Activated CD4-positive, CD25-positive, alpha-beta regulatory T cell treated with anti-CD3 and anti-CD28 coated beads, Interleukin-2, amount 50 U/mL, for 24 hours (primary cell): ENCODE results near the gene NR3C2.

Source experiments
- ATAC-seq, 2 donors: fragments of 150-1000 bp; cut with Tn5 transposase; one replicate each; pipeline ENCODE4 v1.10.0; 2021; ENCODE audit warnings: mild to moderate bottlenecking in 1 of 2, moderate library complexity in 1 of 2

The NR3C2 gene

DNA sequence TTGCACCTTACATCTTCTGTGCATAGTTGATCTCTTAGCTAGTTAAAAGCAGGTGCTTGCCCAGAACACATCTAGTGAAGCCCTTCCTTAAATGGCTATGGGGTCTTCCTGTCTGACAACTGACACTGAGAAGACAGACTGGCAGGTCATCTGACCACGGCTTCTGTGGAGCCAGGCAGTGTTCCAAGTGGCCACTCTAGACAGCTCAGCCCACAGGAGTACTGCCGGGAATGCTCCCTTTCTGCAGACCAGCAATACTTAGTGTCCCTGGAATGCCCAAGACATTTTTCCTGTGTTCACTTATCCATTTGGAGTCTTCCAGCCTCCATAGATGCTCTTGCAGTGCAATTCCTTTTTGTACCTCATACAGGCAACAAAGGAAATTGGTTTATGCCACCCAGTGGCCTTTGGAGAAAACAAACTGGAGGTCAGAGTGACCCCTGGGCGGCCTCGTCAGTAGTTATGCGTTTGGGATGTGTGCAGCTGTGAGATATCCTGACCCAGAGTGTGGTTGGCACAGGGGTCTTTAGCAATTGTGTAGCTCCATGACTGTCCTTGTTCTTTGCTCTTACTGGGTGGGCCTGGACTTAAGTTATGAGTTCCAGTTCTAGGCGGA, 374.8 kb downstream of the NR3C2 start:
- ATAC-seq, result no peak

DNA sequence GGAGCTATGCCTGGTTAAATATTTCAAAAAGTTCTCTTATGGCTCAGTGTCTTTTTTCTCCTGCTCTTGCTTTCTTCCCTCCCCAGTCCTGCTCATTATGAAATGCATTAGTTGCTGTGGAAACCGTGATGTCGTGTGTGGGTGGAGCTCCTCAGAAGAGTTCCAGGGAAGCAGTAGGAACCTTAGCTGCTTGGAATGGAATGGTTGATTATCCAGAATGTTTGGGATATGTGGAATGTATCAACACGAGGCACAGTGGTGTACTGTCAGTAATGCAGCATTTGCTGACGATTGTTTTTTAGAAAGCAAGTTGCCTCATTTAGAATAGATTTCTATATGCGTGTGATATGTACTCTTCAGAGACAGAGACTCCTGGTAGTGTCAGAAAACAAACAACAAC, 377.1 kb downstream of the NR3C2 start:
- ATAC-seq, result no peak

DNA sequence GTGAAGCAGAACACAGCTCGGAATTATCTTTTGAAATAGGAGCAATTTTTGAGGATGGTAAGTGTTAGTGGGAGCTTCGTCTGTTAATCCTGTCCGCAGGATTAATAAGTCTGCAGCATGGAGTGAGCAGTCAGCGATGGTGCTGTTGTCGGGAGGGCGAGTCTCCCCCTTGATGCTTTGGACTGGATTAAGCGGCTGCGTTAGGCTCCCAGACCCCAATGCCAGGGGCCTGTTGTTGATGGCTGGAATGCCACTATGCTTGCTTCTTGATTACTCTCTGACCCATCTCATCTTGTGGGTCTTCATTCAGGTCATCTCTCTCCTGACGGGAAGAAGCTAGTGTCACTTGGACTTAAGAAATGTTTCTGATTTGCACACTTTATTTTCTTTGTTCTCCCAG, 377.8 kb downstream of the NR3C2 start:
- no peak for ATAC-seq

DNA sequence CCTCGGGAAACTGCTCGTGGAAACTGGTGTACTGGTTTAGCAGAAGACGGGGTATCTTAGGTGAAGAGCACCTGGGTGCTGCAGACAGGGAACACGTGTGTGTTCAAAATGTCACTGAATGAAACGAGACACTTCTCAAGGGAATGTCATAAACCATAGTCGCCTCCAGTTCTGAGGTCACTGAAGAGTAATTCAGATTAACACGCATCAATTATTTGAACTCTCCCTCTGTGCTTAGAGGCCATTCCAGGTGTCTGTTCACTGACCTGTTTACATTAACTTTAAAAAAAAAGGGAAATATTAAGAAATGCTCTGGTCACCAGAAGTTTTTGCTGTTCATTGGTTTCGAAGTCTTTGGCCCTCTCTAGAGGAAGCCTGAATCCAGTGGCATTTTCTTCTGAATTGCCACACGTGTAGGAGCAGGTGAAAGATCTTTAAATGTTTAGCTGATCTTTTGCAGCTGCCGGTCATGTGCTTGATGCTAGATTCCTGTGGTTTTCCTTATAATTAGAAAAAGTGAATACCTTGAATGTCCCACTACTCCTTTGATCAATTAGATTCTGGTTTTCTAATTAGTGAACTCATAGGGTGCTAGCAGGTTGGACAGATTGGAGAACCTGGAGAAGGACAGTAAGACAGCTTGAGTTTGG, 379.8 kb downstream of the NR3C2 start:
- ATAC-seq, result no peak

DNA sequence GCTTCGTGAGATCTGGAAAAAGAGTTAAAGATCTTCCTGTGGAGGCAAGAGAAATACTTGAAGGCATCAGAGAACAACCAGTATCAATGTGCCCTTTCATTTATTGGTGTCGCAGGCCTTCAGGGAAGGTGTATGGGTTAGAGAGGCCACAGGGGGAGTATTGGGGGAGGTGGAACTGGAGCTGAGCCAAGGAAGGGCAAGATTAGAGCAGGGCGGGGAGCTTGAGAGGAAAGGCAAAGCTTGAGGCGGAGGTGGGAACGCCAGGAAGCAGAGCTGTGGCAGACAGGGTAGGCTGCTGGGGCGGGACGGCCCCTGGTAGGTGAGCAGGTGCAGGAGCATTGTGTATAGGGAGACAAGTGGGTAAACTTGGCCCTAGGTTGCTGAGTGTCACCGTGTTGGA, 380.4 kb downstream of the NR3C2 start:
- ATAC-seq, result no peak

DNA sequence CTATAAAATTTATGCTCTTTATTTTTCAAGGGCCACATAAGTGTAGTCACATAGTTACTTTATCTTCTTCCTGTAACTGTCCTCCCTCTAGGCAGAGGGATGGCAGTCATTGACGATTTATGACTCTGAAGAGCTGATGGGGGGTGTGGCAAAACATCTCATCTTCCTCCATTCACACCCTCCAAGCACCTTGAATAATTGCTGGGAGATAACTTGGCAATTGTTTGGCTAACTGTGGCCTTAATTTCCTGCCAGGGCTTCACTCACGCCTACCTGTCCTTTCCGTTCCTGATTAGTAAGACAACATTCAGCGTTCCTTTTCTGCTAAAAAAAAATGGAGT, 381.1 kb downstream of the NR3C2 start:
- no peak for ATAC-seq

DNA sequence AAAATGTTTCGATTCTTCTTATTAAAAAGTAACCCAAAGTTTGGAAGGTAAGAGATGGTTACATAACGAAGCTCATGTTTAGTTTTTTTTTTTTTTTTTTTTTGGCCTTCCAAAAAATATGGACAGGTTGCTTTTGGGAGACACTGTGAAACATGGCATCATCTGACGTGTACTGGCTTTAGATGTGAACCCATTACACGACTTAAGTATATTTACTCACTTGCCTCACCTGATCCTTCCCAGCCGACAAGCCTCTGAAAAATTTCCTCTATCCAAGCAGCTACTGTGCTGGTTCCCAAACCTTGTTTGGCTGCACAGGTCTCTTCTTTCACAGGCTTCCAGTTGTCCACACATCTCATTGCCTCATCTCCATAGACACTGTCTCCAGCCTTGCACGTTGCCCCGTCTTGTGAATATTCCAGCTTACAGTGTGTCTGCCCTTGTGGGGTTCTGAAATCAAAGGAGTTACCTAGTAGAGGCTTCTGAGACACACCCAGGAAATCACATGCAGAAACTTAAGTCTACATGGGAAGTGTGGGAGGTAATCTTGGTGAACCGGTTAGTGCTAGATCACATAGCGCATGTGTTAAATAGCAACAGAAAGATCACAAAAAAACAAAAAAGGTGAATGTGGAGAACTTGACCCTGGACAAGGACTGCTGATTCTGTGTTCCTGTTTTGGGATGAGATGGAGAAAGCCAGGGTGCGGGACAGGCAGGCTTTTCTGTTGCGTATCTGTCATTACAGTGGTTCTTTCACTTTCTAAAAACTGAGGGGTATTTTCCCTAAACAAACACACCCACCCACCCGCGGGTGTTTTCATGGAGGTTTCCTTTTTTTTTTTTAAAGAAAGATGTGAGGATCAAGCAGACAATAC, 381.7 kb downstream of the NR3C2 start:
- ATAC-seq, result no peak

DNA sequence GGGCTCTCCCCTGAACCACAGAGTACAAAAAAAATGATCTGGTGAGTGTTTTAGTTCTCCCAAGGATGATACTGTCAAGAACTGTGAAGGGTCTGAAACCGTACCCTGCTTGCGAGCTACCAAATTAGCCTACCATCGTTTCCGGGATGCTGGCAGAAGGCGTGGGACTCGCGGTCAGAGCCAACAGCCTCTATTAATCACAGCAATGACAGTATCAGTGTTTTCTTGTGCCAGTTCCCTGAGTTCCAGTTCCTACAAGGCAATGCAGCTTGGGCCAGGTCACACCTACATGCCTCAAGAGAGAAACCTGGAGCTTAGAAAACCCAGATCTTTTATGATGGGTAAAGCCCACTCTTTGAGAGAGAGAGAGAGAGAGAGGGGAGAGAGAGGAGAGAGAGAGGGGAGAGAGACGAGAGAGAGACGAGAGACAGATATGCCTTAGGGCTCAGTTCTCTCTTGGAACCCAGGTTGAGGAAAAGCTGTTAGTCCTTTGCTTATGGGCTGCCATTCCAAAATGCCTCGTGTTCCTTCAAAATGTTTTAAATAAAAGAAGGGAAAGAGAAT, 382.5 kb downstream of the NR3C2 start:
- ATAC-seq, result no peak

GRCh38 chr4:148057984-148058859, 384.0 kb downstream of the NR3C2 start:
- ATAC-seq, result no peak

- ATAC-seq, result no peak
These were observed 384.7 kb downstream of the NR3C2 start for GRCh38 chr4:148057516-148057915.

DNA sequence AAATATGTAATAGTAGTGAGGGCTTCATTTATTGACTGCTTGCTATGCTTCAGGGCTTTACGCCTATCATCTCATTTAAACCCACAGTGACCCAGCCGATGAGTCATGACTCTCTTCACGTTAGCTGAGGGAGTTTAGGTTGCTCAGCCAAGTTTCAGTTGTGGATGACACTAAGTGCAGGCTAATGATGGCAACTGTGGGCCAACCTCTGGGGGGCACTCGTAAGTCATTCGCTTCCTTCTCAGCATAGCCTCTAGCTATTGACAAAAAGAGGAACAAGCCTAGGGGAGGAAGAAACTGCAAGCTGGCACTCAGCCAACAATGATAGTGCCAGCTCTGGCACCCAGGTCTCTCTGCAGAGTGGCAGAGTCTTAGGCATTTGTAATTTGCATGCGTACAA, 385.3 kb downstream of the NR3C2 start:
- peak; percentile 92 to 95 for ATAC-seq

- ATAC-seq, result no peak
These were observed 386.4 kb downstream of the NR3C2 start for GRCh38 chr4:148055844-148056243.

- no peak for ATAC-seq
These were observed 387.9 kb downstream of the NR3C2 start for GRCh38 chr4:148054275-148054674.

DNA sequence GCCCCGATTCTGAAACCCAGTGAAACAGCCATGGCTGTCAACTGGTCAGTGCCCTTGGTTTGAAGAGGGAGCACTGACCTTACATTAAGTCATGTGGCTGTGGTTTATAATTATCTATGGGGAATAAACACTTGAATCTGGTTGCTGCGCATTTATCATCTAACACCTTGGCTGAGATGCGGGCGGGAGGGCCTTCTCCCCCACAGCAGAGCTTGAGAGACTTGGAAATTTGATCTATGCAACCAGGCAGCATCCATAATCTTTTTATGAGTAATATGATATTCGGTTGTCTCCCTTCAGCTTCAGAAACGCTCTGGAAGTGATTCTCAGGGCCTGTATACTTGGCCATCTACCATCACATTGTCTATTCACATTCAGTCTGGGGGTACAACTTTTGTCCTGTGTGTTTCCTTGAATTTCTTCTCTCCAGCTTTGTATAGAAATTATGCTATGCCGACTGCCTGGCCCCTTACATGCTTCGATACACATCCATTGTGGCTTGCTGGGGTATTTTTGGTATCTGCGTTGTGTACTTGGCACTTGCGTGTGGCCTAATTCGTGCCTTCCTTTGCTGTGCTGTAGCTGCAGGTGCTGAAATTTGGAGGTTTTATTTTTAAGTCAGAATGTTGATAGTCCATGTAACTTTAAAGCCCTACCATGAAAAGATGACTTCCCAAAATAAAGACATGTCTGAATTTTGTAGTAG, 388.8 kb downstream of the NR3C2 start:
- no peak for ATAC-seq

- ATAC-seq, result peak; percentile 41 to 55
These were observed 389.8 kb downstream of the NR3C2 start for GRCh38 chr4:148052448-148052847.

DNA sequence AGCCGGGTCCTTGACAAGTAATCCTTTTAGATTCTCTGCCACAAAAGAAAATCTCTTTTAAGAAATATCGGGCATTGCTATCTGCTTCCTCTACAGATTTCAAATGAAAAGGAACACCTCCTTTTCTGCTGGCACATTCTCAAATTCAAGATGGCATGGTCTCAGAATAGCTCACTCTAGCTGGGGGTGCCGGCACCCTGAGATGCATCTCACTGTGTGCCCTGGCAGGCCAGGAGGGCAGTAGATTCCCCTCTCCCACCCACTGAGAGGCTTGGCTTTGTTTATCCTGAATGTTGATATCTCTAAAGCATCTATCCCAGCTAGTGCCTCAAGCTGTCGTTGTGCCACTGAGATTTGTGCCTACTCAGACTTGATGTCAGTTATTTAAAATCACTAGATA, 390.8 kb downstream of the NR3C2 start:
- ATAC-seq, result no peak

DNA sequence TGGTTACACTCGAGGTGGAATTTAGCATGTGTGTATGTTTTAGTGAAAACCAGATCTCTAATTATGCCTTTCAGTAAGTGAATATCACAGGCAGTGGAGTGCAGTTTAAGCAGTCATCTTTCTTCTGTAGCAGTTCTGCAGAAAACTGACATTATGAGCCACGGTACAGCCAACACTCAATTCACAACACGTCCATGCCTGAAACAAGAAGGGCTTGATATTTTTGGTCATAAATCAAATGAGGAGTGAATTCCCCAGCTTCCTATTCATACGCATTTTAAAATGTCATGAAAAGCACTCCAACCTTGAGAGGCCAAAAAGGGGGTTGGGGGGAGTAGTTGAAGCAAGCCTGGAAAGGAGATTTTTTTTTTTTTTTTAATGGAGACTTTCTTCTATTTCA, 393.6 kb downstream of the NR3C2 start:
- ATAC-seq, result no peak

DNA sequence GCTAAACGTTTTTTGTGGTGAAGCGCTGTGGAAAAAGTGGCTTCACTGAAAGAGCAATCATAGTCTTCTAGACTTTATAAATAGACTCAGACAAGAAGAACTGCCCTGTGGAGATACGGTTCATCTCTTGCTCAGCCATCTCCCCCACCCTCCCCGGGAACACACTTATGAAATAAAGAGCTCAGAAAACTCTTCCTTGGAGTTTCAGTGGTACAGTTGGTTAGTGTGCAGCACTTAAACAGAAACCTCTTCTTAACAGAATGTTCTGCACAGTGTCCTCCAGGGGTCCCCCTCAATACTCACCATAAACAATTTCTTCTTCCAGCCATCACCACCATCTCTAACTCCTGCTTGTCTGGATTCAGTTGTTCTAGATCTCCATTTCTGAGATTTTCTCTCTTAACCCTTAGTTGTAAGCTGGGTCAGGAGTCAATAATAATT, 397.3 kb downstream of the NR3C2 start:
- no peak for ATAC-seq

DNA sequence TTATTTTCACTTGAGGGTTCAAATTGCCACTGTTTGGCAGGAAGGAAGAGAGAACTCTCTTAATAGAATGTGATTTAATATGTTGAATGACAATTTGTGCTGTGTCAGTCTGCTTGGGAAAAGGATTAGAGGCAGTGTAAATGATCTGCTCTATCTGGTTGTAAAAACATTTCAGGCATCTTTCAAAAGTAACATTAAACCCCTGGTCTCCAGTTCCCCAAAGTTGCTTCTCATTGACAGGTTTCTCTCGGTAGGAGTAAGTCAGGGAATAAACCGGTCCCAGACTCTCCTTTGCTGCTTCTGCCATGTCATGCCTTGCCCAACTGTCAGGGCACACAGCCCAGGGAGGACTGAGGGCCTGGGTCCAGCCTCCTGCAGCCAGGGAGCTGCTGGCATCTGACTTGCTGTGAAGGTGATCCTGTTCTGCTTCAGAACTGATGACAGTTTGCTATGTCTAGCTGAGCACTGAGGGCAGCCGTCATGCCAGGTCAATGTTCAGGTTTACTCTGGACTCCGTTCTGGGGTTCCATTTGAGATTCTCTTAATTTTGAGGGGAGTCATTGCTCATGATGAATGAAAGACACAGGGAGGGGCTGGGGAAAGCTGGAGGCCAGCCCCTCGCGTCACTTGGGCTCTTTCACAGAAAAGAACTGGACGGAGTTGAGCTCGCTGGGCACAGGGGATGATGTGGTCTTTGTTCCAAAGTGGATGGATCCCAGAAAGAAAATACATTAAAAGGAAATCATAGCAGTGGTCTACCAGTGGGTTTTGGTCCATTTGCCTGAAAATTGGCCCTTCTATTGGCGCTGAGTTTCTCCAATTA, 397.9 kb downstream of the NR3C2 start:
- no peak for ATAC-seq

- ATAC-seq, result no peak
These were observed 400.4 kb downstream of the NR3C2 start for GRCh38 chr4:148041606-148042329.
